Calu3 (cell line): ENCODE results near the gene MEF2A. TPM values are rescaled to one million over a fixed set of nuclear protein-coding genes. Genes with fewer than 3 reads are reported as not detected.
A peak's percentile ranks its signal among the peaks of the same experiment; 100 is the strongest.

ENCODE experiments used
- BruUV-seq: library from RNA; stranded (reverse); fragments of 400-500 nt; replicated peaks from 2 replicates; lab custom pipeline; 2021; lab: Mats Ljungman, UMichigan
- CTCF ChIA-PET: fragments of 300-600 bp; sonication (Branson Sonifier 250); formaldehyde crosslinking; loops from one replicate; lab custom pipeline; 2022; ENCODE audit warnings: antibody characterized with exemption; lab: Charles Lee
- DNase-seq: peaks from one replicate; pipeline ENCODE4 v3.0.0; 2022
- H3K27ac Mint-ChIP-seq: one replicate; pipeline ENCODE4 v1.8.0; 2022; ENCODE audit warnings: mixed read lengths; ENCODE audit not compliant: unreplicated experiment
- H3K27me3 Mint-ChIP-seq: one replicate; pipeline ENCODE4 v1.8.0; 2022; ENCODE audit warnings: mixed read lengths; ENCODE audit not compliant: unreplicated experiment
- H3K36me3 Mint-ChIP-seq: one replicate; pipeline ENCODE4 v1.8.0; 2022; ENCODE audit warnings: mild to moderate bottlenecking, moderate library complexity, mixed read lengths; ENCODE audit not compliant: insufficient read depth, unreplicated experiment
- H3K4me1 Mint-ChIP-seq: one replicate; pipeline ENCODE4 v1.8.0; 2022; ENCODE audit warnings: mild to moderate bottlenecking, low read depth, mixed read lengths; ENCODE audit not compliant: unreplicated experiment
- H3K4me3 Mint-ChIP-seq: one replicate; pipeline ENCODE4 v1.8.0; 2022; ENCODE audit warnings: mild to moderate bottlenecking, low read depth, moderate library complexity, mixed read lengths; ENCODE audit not compliant: unreplicated experiment
- H3K9me3 Mint-ChIP-seq: one replicate; pipeline ENCODE4 v1.8.0; 2022; ENCODE audit warnings: low read depth, mixed read lengths; ENCODE audit not compliant: unreplicated experiment
- CTCF ChIP-seq: fragments of 200-600 bp; IDR thresholded peaks from one replicate; pipeline ENCODE4 v1.8.0; 2022; ENCODE audit warnings: antibody characterized with exemption; ENCODE audit not compliant: unreplicated experiment
- intact Hi-C: fragments of 100-400 bp; cut with micrococcal nuclease; formaldehyde crosslinking; loops from one replicate; pipeline ENCODE4 v1.10.0; 2022; ENCODE audit not compliant: unreplicated experiment
- total RNA-seq: library from RNA; stranded (reverse); gene quantifications from 2 replicates; pipeline ENCODE4 v1.2.3, GENCODE V29; 2022

Gene MEF2A
- total RNA-seq, 1 experiment from 2014 or later: 33.6 TPM

GRCh38 chr15:99752556-99752955 is 186.8 kb downstream of the MEF2A start:
- no TSS peak for BruUV-seq
- no peaks in the 10 kb centered on the region for H3K9me3 Mint-ChIP-seq
- CTCF ChIA-PET: interaction anchor here (1.0 to 1.1 kb wide), 2 partner anchors 19 to 48 kb away, joined by 3 to 4 read pairs; partner anchors contain the start of gene LYSMD4
- H3K27ac Mint-ChIP-seq: no peak overlapping the region
- intact Hi-C loops: no loop called here
- no peak for DNase-seq
- TF ChIP-seq CTCF: no peak
- H3K4me1 Mint-ChIP-seq: no peaks in the 10 kb centered on the region
- no peaks in the 10 kb centered on the region for H3K27me3 Mint-ChIP-seq
- H3K36me3 Mint-ChIP-seq: no peaks in the 10 kb centered on the region
- no peak overlapping the region for H3K4me3 Mint-ChIP-seq

- CTCF ChIA-PET: interaction anchor here (1.0 kb wide), 1 partner anchor 49 kb away, joined by 3 read pairs; no protein-coding TSS in a partner anchor
- no peaks in the 10 kb centered on the region for H3K36me3 Mint-ChIP-seq
- no peak for TF ChIP-seq CTCF
- no peak overlapping the region for H3K27ac Mint-ChIP-seq
- no peak overlapping the region for H3K4me3 Mint-ChIP-seq
- no peaks in the 10 kb centered on the region for H3K4me1 Mint-ChIP-seq
- H3K27me3 Mint-ChIP-seq: no peaks in the 10 kb centered on the region
- BruUV-seq: no TSS peak
- no peak for DNase-seq
- H3K9me3 Mint-ChIP-seq: no peaks in the 10 kb centered on the region
- intact Hi-C loops: no loop called here
Measured at GRCh38 chr15:99753066-99753465, 187.3 kb downstream of the MEF2A start.

GRCh38 chr15:99755692-99756409 is 190.1 kb downstream of the MEF2A start:
- CTCF ChIA-PET: interaction anchor here (0.8 to 1.3 kb wide), 5 partner anchors 22 to 594 kb away, joined by 3 to 14 read pairs (median 6); partner anchors contain the start of gene LYSMD4
- Mint-ChIP-seq H3K4me1 (no peaks in the 10 kb centered on the region), H3K36me3 (no peaks in the 10 kb centered on the region), H3K4me3 (no peak overlapping the region), H3K9me3 (no peaks in the 10 kb centered on the region), H3K27me3 (no peaks in the 10 kb centered on the region), H3K27ac (no peak overlapping the region)
- DNase-seq: peak; percentile 56
- TF ChIP-seq CTCF: peak; percentile 70
- intact Hi-C loops: loop anchor here (1.0 to 2.0 kb wide), 3 partner anchors 47 to 483 kb away; no protein-coding TSS in a partner anchor
- BruUV-seq: no TSS peak

GRCh38 chr15:99762288-99762687 is 196.5 kb downstream of the MEF2A start:
- intact Hi-C loops: no loop called here
- CTCF ChIA-PET: no interaction called here
- no peak for TF ChIP-seq CTCF
- Mint-ChIP-seq H3K27ac (no peak overlapping the region), H3K9me3 (no peaks in the 10 kb centered on the region), H3K4me1 (no peaks in the 10 kb centered on the region), H3K4me3 (no peak overlapping the region), H3K27me3 (no peaks in the 10 kb centered on the region), H3K36me3 (no peaks in the 10 kb centered on the region)
- BruUV-seq: no TSS peak
- DNase-seq: no peak
